ENCODE measurements around the gene UBE4B. TPM values are rescaled to one million over a fixed set of nuclear protein-coding genes. Genes with fewer than 3 reads are reported as not detected.
A peak's percentile ranks its signal among the peaks of the same experiment; 100 is the strongest.

The UBE4B gene
- total and polyA plus RNA-seq, 2 of the 4 experiments (the other 2 are of a cell fraction) = 26.5 to 39.3 TPM

DNA sequence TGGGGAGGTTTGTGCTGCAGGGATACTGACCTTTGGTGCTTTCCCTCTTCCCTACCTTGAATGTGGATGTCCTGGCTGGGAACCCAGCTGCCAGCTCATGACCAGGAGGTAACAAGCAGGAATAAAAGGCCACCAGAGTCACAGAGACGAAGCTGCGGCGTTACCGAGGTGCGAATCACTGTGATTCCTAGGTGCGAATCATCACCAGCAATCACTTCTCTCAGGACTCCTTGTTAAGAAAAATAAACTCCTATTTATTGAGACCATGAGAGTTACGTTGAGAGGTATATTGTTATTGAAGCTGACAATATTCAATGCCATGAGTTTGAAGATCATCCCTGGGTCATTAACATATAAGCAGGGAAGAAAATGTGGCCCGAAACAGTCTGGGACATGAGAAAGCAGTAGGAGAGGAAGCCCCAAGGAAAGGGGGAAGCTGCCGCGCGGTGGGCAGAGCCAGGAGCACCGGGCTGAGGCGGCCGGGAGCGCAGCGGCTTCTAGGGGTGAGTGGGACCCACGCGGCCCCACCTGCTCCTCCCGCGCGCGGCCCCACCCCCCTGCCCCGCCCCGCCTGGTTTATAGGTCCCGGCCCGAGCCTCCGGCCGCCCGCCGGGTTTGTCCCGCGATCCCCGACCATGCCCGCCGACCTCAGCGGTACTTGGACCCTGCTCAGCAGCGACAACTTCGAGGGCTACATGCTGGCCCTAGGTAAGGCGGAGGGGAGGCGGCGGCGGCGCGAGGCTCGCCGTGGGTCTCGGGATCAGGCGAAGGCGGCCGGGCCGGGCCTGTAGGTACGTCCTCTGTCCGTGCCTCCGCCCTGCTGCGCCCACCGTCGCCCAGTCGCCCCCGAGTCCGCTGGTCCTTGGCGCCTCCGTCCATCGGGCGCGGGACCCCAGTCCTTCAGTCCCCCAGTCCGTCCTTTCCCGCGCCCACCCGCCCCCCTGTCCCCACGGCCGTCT, 35.9 kb upstream of the UBE4B start, which contains the start of gene RBP7:
Gene RBP7 (plus strand): TSS at position 605 of the 959 bp plus-strand sequence. CDS start 31 bp downstream, at position 636.
- ATAC-seq (ENCODE audit: low read depth) (peak; percentile 46), DNase-seq (no peak)
- H2BK20ac ChIP-seq (ENCODE audit: low read depth, low read length) = no peak within 1 kb of the TSS
- H3K56ac ChIP-seq (ENCODE audit: extremely low read depth, insufficient read depth, low read length) = no peak within 1 kb of the TSS
- in situ Hi-C loops (cut with MboI; ENCODE audit: low sequenced_read_pairs) (no loop called here), intact Hi-C loops (cut with micrococcal nuclease) (no loop called here), dilution Hi-C loops (cut with HindIII; ENCODE audit: low sequenced_read_pairs, unreplicated experiment) (no loop called here)
- H3K4me1 ChIP-seq (ENCODE audit: control insufficient read depth, insufficient read depth, low read length) = no peaks in the 10 kb centered on the region
- H2AK9ac ChIP-seq (replicated peaks; ENCODE audit: low read depth, low read length, poor library complexity) = no peak within 1 kb of the TSS
- no peak within 1 kb of the TSS for H3K27ac ChIP-seq (ENCODE audit: insufficient read depth, low read length)
- WGBS, 2 experiments (ENCODE audit: extremely low coverage in 2 of 2, insufficient read length in 1 of 2) = 6% methylated on average over 44 of the region's 71 CpGs; no CpG with 5 or more reads in 1 of the 2 experiments
- H2AK5ac ChIP-seq (ENCODE audit: low read depth, low read length) = no peak within 1 kb of the TSS
- no peak within 1 kb of the TSS for H2BK120ac ChIP-seq (ENCODE audit: low read depth, low read length)
- no peaks in the 10 kb centered on the region for H3K79me1 ChIP-seq (ENCODE audit: low read depth in 1 of 2, low read length in 2 of 2)
- H3K4me3 ChIP-seq (ENCODE audit: insufficient read depth, low read depth, low read length) = peak within 1 kb of the TSS; percentile 40; the same call in 1 of the 2 replicates
- no peak within 1 kb of the TSS for H3K4ac ChIP-seq (ENCODE audit: low read depth, low read length)
- no peaks in the 10 kb centered on the region for H4K20me1 ChIP-seq (ENCODE audit: insufficient read depth, low read length)
- H3K36me3 ChIP-seq (ENCODE audit: control insufficient read depth, insufficient read depth, low read length) = no peaks in the 10 kb centered on the region
- BruUV-seq (replicated peaks) = no TSS peak
- H2AFZ ChIP-seq (replicated peaks; ENCODE audit: low read length, poor library complexity) = peak within 1 kb of the TSS; percentile 86
- H4K91ac ChIP-seq (ENCODE audit: insufficient read depth, low read depth, low read length) = no peak within 1 kb of the TSS
- no peak within 1 kb of the TSS for H3K14ac ChIP-seq (replicated peaks; ENCODE audit: low read depth, low read length)
- no peak within 1 kb of the TSS for H4K8ac ChIP-seq (ENCODE audit: low read depth in 2 of 2, low read length in 2 of 2)
- H4K5ac ChIP-seq (ENCODE audit: low read depth, low read length) = no peak within 1 kb of the TSS
- H3K9me3 ChIP-seq (ENCODE audit: control insufficient read depth, insufficient read depth, low read length) = peaks cover 3% of the 10 kb centered on the region
- peak within 1 kb of the TSS; percentile 24; the same call in 1 of the 2 replicates for H3K23ac ChIP-seq (ENCODE audit: low read depth, low read length)
- H3K18ac ChIP-seq (ENCODE audit: low read depth, low read length) = no peak within 1 kb of the TSS
- H2BK5ac ChIP-seq (ENCODE audit: low read depth, low read length, poor library complexity, severe bottlenecking) = no peak within 1 kb of the TSS
- ChIA-PET CTCF (no interaction called here), POLR2A (ENCODE audit: unreplicated experiment) (no interaction called here)
- peaks cover 26% of the 10 kb centered on the region for H3K27me3 ChIP-seq (ENCODE audit: control insufficient read depth, insufficient read depth, low read length)
- H3K4me2 ChIP-seq (ENCODE audit: low read depth, low read length) = peak within 1 kb of the TSS; percentile 65
- H3K9me1 ChIP-seq (ENCODE audit: insufficient read depth, low read length) = no peaks in the 10 kb centered on the region
- no peak within 1 kb of the TSS for H2BK15ac ChIP-seq (ENCODE audit: low read depth, low read length)
- H3K9ac ChIP-seq (ENCODE audit: low read depth, low read length) = no peak within 1 kb of the TSS
- TF ChIP-seq MAFK (IDR thresholded peaks at IDR 0.05; ENCODE audit: low read depth, low read length) = no peak
- TF ChIP-seq NFE2L2 (IDR thresholded peaks at IDR 0.05; ENCODE audit: low read depth, low read length) = no peak
- TF ChIP-seq RCOR1 (IDR thresholded peaks at IDR 0.05; ENCODE audit: insufficient replicate concordance, low read length) = no peak
- no peak for TF ChIP-seq CEBPB (IDR thresholded peaks at IDR 0.05; ENCODE audit: low read depth, low read length)
- no peak for TF ChIP-seq BHLHE40 (IDR thresholded peaks at IDR 0.05; ENCODE audit: low read depth, low read length)
- no peak for TF ChIP-seq FOS (IDR thresholded peaks at IDR 0.05; ENCODE audit: low read depth, low read length)
- TF ChIP-seq MAZ (IDR thresholded peaks at IDR 0.05; ENCODE audit: borderline replicate concordance, low read depth, low read length) = no peak
- no peak for TF ChIP-seq RFX5 (IDR thresholded peaks at IDR 0.05; ENCODE audit: low read depth, low read length)
- TF ChIP-seq MXI1 (IDR thresholded peaks at IDR 0.05; ENCODE audit: borderline replicate concordance, low read depth, low read length) = no peak
- TF ChIP-seq, protein P1, sequence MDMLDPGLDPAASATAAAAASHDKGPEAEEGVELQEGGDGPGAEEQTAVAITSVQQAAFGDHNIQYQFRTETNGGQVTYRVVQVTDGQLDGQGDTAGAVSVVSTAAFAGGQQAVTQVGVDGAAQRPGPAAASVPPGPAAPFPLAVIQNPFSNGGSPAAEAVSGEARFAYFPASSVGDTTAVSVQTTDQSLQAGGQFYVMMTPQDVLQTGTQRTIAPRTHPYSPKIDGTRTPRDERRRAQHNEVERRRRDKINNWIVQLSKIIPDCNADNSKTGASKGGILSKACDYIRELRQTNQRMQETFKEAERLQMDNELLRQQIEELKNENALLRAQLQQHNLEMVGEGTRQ (IDR thresholded peaks at IDR 0.05; ENCODE audit: low read depth, low read length) = no peak
- no peak for TF ChIP-seq CHD1 (IDR thresholded peaks at IDR 0.05; ENCODE audit: low read depth, low read length)
- no peak for TF ChIP-seq RAD21 (IDR thresholded peaks at IDR 0.05; ENCODE audit: low read length)
- no peak for TF ChIP-seq SMC3 (IDR thresholded peaks at IDR 0.05; ENCODE audit: low read depth, low read length)
- no peak for TF ChIP-seq POLR2A (IDR thresholded peaks at IDR 0.05; ENCODE audit: low read depth, low read length)
- no peak for TF ChIP-seq CTCF (conservative IDR thresholded peaks at IDR 0.05; ENCODE audit: low read depth, low read length)
